Measurements from ENCODE around the gene C6. TPM values are rescaled to one million over a fixed set of nuclear protein-coding genes. Genes with fewer than 3 reads are reported as not detected.

C6 gene
- total and polyA plus RNA-seq, 9 of the 15 experiments (the other 6 are each of a cell fraction or from before 2014, with no cell fraction given) = 0.09 TPM; not detected in 8

- in situ Hi-C loops (cut with MboI) (no loop called here), intact Hi-C loops (cut with micrococcal nuclease) (no loop called here)
- no TSS peak for BruUV-seq (replicated peaks)
- Histone ChIP-seq H3K27ac (ENCODE audit: extremely low read depth, low read depth, low read length) (no peak overlapping the region), H3K36me3 (ENCODE audit: control insufficient read depth, insufficient read depth, low read length) (no peaks in the 10 kb centered on the region), H2AFZ (ENCODE audit: low read depth, low read length) (no peak overlapping the region), H3K4me3 (no peak overlapping the region), H3K9me1 (ENCODE audit: control insufficient read depth, insufficient read depth, low read length) (no peaks in the 10 kb centered on the region), H3K79me2 (ENCODE audit: control insufficient read depth, insufficient read depth, low read length) (no peaks in the 10 kb centered on the region), H4K20me1 (replicated peaks; ENCODE audit: control insufficient read depth, insufficient read depth, low read length) (no peaks in the 10 kb centered on the region), H3K9me3 (replicated peaks; ENCODE audit: control insufficient read depth, insufficient read depth, low read depth, low read length) (no peaks in the 10 kb centered on the region), H3K4me2 (ENCODE audit: insufficient read depth, low read length) (no peak overlapping the region), H3K27me3 (ENCODE audit: control insufficient read depth in 2 of 2, insufficient read depth in 2 of 2, low read length in 2 of 2) (no peaks in the 10 kb centered on the region), H3K9ac (ENCODE audit: insufficient read depth in 1 of 2, low read depth in 2 of 2, low read length in 2 of 2) (no peak overlapping the region), H3K4me1 (replicated peaks in 1 of 2; ENCODE audit: control insufficient read depth in 2 of 2, insufficient read depth in 2 of 2, low read length in 2 of 2) (no peaks in the 10 kb centered on the region)
- ATAC-seq (no peak), FAIRE-seq (no peak), DNase-seq (ENCODE audit: extremely low read depth in 1 of 4, low spot score in 3 of 4) (no peak)
- WGBS (ENCODE audit: insufficient coverage, low coverage, missing lambda C conversion rate) = 3% methylated on average over 2 of the region's 2 CpGs
- ChIA-PET POLR2A (no interaction called here), CTCF (ENCODE audit: low intra/inter-chr PET ratio) (no interaction called here)
- TF ChIP-seq ETS1 (conservative IDR thresholded peaks at IDR 0.05; ENCODE audit: control insufficient read depth, low read depth, low read length) (no peak), TCF7 (IDR thresholded peaks at IDR 0.05; ENCODE audit: borderline replicate concordance) (no peak), ZNF507 (tag; conservative IDR thresholded peaks at IDR 0.05) (no peak), ZNF436 (CRISPR knock-in tag; IDR thresholded peaks at IDR 0.05) (no peak), POLR2AphosphoS2 (IDR thresholded peaks at IDR 0.05; ENCODE audit: low read length) (no peak)
- TF ChIP-seq, protein P1, sequence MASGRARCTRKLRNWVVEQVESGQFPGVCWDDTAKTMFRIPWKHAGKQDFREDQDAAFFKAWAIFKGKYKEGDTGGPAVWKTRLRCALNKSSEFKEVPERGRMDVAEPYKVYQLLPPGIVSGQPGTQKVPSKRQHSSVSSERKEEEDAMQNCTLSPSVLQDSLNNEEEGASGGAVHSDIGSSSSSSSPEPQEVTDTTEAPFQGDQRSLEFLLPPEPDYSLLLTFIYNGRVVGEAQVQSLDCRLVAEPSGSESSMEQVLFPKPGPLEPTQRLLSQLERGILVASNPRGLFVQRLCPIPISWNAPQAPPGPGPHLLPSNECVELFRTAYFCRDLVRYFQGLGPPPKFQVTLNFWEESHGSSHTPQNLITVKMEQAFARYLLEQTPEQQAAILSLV (tag; IDR thresholded peaks at IDR 0.05) = no peak
- TF ChIP-seq, protein P2, sequence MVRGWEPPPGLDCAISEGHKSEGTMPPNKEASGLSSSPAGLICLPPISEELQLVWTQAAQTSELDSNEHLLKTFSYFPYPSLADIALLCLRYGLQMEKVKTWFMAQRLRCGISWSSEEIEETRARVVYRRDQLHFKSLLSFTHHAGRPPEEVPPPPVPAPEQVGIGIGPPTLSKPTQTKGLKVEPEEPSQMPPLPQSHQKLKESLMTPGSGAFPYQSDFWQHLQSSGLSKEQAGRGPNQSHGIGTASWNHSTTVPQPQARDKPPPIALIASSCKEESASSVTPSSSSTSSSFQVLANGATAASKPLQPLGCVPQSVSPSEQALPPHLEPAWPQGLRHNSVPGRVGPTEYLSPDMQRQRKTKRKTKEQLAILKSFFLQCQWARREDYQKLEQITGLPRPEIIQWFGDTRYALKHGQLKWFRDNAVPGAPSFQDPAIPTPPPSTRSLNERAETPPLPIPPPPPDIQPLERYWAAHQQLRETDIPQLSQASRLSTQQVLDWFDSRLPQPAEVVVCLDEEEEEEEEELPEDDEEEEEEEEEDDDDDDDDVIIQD (CRISPR knock-in tag; IDR thresholded peaks at IDR 0.05) = no peak
- TF ChIP-seq, protein P3, sequence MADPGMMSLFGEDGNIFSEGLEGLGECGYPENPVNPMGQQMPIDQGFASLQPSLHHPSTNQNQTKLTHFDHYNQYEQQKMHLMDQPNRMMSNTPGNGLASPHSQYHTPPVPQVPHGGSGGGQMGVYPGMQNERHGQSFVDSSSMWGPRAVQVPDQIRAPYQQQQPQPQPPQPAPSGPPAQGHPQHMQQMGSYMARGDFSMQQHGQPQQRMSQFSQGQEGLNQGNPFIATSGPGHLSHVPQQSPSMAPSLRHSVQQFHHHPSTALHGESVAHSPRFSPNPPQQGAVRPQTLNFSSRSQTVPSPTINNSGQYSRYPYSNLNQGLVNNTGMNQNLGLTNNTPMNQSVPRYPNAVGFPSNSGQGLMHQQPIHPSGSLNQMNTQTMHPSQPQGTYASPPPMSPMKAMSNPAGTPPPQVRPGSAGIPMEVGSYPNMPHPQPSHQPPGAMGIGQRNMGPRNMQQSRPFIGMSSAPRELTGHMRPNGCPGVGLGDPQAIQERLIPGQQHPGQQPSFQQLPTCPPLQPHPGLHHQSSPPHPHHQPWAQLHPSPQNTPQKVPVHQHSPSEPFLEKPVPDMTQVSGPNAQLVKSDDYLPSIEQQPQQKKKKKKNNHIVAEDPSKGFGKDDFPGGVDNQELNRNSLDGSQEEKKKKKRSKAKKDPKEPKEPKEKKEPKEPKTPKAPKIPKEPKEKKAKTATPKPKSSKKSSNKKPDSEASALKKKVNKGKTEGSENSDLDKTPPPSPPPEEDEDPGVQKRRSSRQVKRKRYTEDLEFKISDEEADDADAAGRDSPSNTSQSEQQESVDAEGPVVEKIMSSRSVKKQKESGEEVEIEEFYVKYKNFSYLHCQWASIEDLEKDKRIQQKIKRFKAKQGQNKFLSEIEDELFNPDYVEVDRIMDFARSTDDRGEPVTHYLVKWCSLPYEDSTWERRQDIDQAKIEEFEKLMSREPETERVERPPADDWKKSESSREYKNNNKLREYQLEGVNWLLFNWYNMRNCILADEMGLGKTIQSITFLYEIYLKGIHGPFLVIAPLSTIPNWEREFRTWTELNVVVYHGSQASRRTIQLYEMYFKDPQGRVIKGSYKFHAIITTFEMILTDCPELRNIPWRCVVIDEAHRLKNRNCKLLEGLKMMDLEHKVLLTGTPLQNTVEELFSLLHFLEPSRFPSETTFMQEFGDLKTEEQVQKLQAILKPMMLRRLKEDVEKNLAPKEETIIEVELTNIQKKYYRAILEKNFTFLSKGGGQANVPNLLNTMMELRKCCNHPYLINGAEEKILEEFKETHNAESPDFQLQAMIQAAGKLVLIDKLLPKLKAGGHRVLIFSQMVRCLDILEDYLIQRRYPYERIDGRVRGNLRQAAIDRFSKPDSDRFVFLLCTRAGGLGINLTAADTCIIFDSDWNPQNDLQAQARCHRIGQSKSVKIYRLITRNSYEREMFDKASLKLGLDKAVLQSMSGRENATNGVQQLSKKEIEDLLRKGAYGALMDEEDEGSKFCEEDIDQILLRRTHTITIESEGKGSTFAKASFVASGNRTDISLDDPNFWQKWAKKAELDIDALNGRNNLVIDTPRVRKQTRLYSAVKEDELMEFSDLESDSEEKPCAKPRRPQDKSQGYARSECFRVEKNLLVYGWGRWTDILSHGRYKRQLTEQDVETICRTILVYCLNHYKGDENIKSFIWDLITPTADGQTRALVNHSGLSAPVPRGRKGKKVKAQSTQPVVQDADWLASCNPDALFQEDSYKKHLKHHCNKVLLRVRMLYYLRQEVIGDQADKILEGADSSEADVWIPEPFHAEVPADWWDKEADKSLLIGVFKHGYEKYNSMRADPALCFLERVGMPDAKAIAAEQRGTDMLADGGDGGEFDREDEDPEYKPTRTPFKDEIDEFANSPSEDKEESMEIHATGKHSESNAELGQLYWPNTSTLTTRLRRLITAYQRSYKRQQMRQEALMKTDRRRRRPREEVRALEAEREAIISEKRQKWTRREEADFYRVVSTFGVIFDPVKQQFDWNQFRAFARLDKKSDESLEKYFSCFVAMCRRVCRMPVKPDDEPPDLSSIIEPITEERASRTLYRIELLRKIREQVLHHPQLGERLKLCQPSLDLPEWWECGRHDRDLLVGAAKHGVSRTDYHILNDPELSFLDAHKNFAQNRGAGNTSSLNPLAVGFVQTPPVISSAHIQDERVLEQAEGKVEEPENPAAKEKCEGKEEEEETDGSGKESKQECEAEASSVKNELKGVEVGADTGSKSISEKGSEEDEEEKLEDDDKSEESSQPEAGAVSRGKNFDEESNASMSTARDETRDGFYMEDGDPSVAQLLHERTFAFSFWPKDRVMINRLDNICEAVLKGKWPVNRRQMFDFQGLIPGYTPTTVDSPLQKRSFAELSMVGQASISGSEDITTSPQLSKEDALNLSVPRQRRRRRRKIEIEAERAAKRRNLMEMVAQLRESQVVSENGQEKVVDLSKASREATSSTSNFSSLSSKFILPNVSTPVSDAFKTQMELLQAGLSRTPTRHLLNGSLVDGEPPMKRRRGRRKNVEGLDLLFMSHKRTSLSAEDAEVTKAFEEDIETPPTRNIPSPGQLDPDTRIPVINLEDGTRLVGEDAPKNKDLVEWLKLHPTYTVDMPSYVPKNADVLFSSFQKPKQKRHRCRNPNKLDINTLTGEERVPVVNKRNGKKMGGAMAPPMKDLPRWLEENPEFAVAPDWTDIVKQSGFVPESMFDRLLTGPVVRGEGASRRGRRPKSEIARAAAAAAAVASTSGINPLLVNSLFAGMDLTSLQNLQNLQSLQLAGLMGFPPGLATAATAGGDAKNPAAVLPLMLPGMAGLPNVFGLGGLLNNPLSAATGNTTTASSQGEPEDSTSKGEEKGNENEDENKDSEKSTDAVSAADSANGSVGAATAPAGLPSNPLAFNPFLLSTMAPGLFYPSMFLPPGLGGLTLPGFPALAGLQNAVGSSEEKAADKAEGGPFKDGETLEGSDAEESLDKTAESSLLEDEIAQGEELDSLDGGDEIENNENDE (IDR thresholded peaks at IDR 0.05; ENCODE audit: low read depth, low read length) = no peak
These were observed 115.7 kb downstream of the C6 start for GRCh38 chr5:41097642-41098041.
